HuH-7 (cell line): ENCODE results near the gene KCNJ10.

Experiments
- DNase-seq: peaks from one replicate; pipeline ENCODE4 v3.0.0; 2011; ENCODE audit warnings: low spot score

KCNJ10 gene

DNA sequence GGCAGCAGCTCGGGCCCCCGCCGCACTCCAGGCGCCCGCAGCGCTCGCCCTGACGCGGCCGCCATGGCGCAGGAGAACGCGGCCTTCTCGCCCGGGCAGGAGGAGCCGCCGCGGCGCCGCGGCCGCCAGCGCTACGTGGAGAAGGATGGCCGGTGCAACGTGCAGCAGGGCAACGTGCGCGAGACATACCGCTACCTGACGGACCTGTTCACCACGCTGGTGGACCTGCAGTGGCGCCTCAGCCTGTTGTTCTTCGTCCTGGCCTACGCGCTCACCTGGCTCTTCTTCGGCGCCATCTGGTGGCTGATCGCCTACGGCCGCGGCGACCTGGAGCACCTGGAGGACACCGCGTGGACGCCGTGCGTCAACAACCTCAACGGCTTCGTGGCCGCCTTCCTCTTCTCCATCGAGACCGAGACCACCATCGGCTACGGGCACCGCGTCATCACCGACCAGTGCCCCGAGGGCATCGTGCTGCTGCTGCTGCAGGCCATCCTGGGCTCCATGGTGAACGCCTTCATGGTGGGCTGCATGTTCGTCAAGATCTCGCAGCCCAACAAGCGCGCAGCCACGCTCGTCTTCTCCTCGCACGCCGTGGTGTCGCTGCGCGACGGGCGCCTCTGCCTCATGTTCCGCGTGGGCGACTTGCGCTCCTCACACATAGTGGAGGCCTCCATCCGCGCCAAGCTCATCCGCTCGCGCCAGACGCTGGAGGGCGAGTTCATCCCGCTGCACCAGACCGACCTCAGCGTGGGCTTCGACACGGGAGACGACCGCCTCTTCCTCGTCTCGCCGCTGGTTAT, 14.2 kb upstream of the KCNJ10 start:
- DNase-seq: peak; percentile 87

GRCh38 chr1:160082926-160083325, 13.0 kb upstream of the KCNJ10 start:
- no peak for DNase-seq

- DNase-seq: no peak
These were observed 12.5 kb upstream of the KCNJ10 start for GRCh38 chr1:160082487-160082886.

DNA sequence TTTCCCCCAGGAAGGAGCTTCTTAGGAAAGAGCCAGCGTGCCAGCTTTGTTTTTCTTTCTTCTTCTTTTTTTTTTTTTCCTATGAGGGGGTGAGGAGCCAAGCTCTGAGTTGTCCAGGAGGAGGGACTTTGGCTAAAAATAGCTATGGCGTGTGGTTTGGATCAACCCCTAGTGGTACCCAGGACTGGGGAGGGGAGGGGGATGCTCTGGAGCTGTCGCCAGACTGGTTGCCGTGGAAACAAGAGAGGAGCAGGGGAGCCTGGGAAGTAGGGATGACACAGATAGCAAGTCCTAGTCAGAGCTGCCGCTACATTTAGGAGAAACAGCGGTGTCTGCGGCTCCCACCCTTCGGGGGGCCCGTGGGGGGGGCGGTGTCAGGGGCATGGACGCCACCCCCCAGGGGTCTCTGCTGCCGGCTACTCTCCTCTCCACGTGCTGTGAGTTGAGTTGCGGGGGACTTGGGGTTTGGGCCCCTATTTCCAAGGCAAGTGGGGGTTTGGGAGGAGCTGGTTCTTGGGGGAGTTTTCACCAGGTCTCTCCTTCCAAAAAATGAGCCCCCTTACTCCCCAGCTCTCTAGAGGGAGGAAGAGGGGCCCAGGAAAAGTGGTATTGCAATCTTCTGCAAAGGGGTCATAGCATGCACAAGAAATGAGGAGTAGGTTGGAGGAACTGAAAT, 11.4 kb upstream of the KCNJ10 start, which contains the start of gene KCNJ9:
Gene KCNJ9 (plus strand): TSS at position 278 of the 676 bp plus-strand sequence. CDS start 2,493 bp downstream, outside the sequence.
- no peak for DNase-seq

- DNase-seq: no peak
These were observed 10.6 kb upstream of the KCNJ10 start for GRCh38 chr1:160080381-160081100.

- DNase-seq: no peak
These were observed 9.5 kb upstream of the KCNJ10 start for GRCh38 chr1:160079448-160079847.

DNA sequence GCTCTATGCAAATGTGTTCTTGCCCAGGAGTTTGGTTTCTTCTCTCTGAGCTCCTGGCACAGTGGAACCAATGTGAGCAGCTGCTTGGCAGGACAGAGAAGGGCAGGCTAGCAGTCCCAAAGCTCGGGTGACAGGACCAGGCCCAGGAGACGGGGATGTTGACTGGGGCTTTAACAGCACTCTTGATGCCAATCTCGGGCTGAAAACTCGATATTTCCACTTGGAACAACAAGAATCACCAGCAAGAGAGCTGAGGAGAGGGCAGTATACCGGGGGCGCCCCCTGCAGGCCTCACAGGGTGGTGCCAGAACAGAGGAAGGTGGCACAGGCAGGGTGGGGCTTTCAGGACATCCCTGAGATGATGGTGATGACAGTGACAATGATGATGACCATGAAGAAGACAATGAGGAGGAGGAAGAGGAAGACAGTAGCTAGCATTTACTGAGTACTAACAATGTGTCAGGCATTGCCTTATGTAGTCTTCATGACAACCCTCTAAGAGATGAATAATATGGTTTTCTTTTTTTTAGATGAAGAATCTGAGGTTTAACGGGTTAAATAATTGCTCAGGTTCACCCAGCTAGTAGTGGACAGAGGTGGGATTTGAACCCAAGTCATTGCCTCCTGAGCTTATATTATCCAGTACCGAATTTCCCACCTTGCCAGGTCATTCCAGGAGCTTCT, 8.7 kb upstream of the KCNJ10 start:
- DNase-seq: peak; percentile 73

GRCh38 chr1:160077486-160077885, 7.5 kb upstream of the KCNJ10 start:
- DNase-seq: no peak

GRCh38 chr1:160076295-160076694, 6.3 kb upstream of the KCNJ10 start:
- DNase-seq: no peak

GRCh38 chr1:160075836-160076235, 5.9 kb upstream of the KCNJ10 start:
- DNase-seq: no peak

GRCh38 chr1:160074865-160075264, 4.9 kb upstream of the KCNJ10 start:
- DNase-seq: no peak

- no peak for DNase-seq
These were observed 1.3 kb upstream of the KCNJ10 start for GRCh38 chr1:160071289-160071688.

GRCh38 chr1:160070243-160071163, 543 bp upstream of the KCNJ10 start:
- DNase-seq: peak; percentile 69

DNA sequence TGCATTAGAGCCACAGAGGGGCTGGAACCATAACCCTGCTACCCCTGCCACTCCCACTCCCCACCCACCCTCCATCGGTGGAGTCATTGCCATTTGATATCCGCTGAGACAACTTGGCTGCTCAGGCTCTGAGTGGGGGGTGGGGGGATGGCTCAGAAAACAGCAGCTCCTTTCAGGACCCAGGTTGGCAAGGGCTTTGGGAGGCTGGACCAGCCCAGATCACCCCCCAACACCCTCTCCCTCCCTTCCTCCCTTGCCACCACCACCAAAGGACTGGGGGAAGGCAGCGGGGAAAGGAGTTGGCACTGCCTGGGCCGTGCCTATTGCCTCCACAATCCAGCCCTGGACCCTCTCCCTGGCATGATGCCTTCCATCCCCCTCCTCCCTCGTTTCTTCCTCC, 1.7 kb downstream of the KCNJ10 start:
- no peak for DNase-seq

DNA sequence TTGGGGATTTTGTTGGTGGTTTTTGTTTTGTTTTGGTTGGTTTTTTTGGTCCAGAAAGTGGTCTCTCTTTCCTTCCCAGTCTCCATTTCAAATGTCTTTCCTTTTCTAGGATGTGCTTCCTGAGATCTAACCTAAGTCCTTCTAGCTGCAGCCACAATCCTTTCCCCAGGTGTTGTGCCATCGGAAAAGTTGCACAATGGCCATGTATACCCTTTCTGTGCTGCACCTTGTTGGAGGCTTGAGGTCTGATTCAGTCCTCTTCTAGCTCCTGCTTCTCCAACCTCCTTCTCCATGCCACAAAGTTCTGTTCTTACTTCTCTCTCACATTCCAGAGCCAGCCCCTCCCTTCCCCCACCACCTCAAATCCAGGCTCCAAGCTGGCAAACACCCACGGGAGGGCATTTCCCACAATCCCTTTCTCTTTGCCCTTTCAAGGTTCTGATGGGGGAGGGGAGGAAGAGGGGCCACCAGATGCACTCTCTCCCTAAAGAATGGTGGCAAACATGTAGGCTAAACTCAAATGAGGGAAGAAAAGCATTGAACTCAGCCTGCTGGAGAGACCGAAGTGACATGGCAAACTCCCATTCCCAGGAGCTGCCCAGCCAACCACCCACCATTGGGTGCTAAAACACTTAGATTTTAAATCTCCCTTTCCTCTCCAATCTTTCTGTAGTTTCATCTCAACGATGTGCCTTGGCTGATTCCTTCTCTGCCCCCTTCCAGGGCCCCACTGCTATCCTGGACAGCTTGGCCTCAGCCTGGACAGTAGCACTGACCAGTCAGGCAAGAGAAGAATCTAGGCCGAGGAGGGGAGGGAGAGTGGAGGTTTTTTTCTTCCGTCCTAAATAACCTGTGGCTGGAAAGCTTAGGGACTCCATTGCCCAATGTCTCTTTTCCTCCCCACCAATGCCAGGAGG, 2.9 kb downstream of the KCNJ10 start:
- DNase-seq: no peak

- no peak for DNase-seq
These were observed 5.2 kb downstream of the KCNJ10 start for GRCh38 chr1:160064746-160065145.

- no peak for DNase-seq
These were observed 5.8 kb downstream of the KCNJ10 start for GRCh38 chr1:160064164-160064563.

- DNase-seq: no peak
These were observed 6.8 kb downstream of the KCNJ10 start for GRCh38 chr1:160063176-160063575.

DNA sequence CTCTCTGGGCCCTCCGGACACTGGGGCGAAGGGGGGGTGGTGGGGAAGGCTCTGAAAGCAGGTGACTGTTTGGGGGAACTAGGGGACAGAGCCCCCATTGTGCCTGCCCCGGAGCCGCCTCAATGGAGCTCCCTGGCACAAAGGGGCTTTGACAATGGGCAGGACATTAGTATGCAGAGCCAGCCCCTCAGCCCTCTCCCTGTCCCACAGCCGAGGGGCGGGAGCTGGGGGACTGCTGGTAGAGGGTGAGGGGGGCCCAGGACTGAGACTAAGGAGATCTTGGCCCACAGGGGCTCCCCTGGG, 7.8 kb downstream of the KCNJ10 start:
- DNase-seq: no peak
